BJ (cell line): ENCODE results near the gene NENF. TPM values are rescaled to one million over a fixed set of nuclear protein-coding genes. Genes with fewer than 3 reads are reported as not detected.
A peak's percentile ranks its signal among the peaks of the same experiment; 100 is the strongest.

Experiments
- CTCF ChIA-PET: fragments of 350-600 bp; formaldehyde crosslinking; extraction: SDS; loops from one replicate; lab custom pipeline; 2021; ENCODE audit warnings: antibody characterized with exemption, inconsistent platforms; lab: Yijun Ruan, JAX
- POLR2A ChIA-PET: fragments of 300-600 bp; sonication (Branson Sonifier 250); formaldehyde crosslinking; extraction: SDS; loops from one replicate; lab custom pipeline; 2021; ENCODE audit warnings: antibody characterized with exemption; lab: Charles Lee
- DNase-seq: peaks from one replicate; pipeline ENCODE4 v3.0.0-alpha.2; 2011; ENCODE audit warnings: low read depth
- H3K27me3 ChIP-seq: 2 replicates; pipeline ENCODE4 v1.6.0; 2011; ENCODE audit warnings: low read length; ENCODE audit not compliant: control insufficient read depth, insufficient read depth
- H3K36me3 ChIP-seq: 2 replicates; pipeline ENCODE4 v1.5.1; 2011; ENCODE audit warnings: low read length; ENCODE audit not compliant: control insufficient read depth, insufficient read depth
- H3K4me3 ChIP-seq: 2 replicates; pipeline ENCODE4 v1.5.1; 2011; ENCODE audit warnings: low read depth, mild to moderate bottlenecking, control low read depth, low read length
- polyA plus RNA-seq: library from polyadenylated mRNA; depleted of rRNA; stranded (reverse); fragments of >200 nt; gene quantifications from 2 replicates; pipeline ENCODE4 v1.2.3, GENCODE V29; 2011
- TF ChIP-seq, protein P1 (sequence below): IDR thresholded peaks from 2 replicates; pipeline ENCODE4 v1.5.1; 2011; ENCODE audit warnings: low read depth, mild to moderate bottlenecking, control low read depth, inconsistent platforms, low read length, moderate library complexity; ENCODE audit not compliant: insufficient read depth

NENF gene
- polyA plus RNA-seq, 1 experiment = 85.6 TPM

DNA sequence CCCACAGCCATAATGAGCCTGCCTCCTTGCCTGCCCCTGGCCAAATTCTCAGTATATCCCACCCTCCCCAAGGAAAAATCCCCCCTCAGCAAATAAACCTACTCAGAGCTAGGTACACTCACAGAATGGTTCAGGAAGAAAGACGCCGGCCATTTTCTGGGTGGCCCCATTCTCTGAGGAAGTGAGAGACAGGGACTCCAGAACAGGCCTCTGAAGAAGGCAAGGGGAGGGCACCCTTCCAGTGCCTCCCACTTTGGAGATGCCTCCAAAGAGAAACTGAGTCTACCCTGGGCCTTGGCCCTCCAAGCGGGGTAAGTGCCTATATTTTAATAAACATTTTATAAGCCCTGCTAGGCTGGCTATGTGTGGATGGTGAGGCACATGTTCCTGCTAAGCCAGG, 20.3 kb upstream of the NENF start:
- CTCF ChIA-PET = interaction anchor here (0.6 kb wide), 1 partner anchor 16 kb away, joined by 3 read pairs; no protein-coding TSS in a partner anchor
- DNase-seq = no peak

DNA sequence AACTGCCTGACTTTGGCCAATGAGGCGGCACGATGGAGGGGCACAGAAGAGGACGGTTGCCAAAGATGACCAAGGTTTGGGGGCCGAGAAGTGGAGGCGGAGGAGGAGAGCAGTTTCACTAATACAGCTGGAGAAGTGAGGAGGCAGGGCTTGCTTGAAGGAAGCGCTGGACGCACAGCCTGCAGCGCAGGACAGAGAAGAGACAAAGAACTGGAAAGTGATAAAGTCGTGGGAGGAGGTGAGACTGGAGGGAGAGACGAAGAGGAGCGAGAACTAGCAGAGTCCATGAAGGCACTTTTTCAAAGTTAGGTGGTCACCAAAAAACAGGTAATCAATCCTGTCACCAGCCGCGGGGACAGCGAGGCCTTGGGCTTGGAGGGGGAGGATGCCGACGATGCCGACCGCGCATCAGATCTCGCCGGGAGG, 18.8 kb upstream of the NENF start:
- Histone ChIP-seq H3K27me3 (no peaks in the 10 kb centered on the region), H3K4me3 (peak overlapping the region; percentile 93), H3K36me3 (peaks cover 2% of the 10 kb centered on the region; the same call in 1 of the 2 replicates)
- no peak for DNase-seq
- CTCF ChIA-PET = interaction anchor here (1.2 kb wide), 1 partner anchor 42 kb away, joined by 3 read pairs; no protein-coding TSS in a partner anchor
- TF ChIP-seq, protein P1, sequence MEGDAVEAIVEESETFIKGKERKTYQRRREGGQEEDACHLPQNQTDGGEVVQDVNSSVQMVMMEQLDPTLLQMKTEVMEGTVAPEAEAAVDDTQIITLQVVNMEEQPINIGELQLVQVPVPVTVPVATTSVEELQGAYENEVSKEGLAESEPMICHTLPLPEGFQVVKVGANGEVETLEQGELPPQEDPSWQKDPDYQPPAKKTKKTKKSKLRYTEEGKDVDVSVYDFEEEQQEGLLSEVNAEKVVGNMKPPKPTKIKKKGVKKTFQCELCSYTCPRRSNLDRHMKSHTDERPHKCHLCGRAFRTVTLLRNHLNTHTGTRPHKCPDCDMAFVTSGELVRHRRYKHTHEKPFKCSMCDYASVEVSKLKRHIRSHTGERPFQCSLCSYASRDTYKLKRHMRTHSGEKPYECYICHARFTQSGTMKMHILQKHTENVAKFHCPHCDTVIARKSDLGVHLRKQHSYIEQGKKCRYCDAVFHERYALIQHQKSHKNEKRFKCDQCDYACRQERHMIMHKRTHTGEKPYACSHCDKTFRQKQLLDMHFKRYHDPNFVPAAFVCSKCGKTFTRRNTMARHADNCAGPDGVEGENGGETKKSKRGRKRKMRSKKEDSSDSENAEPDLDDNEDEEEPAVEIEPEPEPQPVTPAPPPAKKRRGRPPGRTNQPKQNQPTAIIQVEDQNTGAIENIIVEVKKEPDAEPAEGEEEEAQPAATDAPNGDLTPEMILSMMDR = no peak
- POLR2A ChIA-PET = no interaction called here

More for the DNA sequence above, 20.3 kb upstream of the NENF start:
- TF ChIP-seq, protein P1 = no peak
- POLR2A ChIA-PET = no interaction called here
- Histone ChIP-seq H3K27me3 (no peaks in the 10 kb centered on the region), H3K36me3 (peaks cover 2% of the 10 kb centered on the region), H3K4me3 (no peak overlapping the region)

DNA sequence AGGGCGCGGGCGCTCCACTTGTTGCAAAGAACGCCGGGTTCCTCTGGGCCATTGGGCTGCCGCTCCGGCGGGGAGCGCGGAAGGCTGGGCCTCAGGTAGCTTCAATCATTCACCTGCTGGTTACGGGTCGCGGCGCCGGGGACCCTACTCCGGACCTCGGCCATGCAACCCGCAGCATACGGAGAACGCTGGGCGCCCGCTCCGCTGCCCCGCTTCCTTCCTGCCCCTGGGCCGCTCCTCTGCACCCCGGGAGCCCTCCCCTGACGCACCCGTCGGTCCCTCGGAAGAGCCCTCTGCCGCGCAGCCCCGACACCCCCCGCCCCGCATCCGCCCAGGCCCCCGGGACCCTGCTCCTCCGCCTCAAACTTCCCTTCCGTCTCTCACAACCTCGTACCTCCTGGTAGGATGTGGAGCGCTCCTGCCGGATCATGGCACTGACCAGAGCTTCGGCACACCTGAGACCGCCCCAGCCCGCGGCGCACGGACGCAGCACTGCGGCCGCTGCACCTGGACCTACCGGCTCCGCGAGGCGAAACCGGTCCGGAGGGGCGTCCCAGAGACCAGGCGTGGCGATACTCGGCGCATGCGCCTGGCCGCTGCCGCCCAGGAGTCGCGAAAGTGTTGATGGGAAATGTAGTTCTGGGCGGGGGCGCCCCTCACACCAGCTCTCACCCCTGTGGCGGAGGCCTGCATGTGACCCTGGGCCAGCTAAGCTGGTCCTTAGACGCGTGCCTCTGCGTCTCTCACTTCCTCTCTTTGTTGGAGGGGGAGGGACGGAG, 18.2 kb upstream of the NENF start, which contains the start of gene PACC1:
Gene PACC1, minus strand, starts transcription at position 559 of the 779 bp plus-strand sequence. Its CDS starts 129 bp downstream, at position 430.
- ChIA-PET POLR2A (no interaction called here), CTCF (interaction anchor here (1.2 kb wide), 1 partner anchor 41 kb away, joined by 3 read pairs; no protein-coding TSS in a partner anchor)
- H3K27me3 ChIP-seq = no peaks in the 10 kb centered on the region
- peak; percentile 14 for DNase-seq
- TF ChIP-seq, protein P1 = no peak
- H3K4me3 ChIP-seq = peak within 1 kb of the TSS; percentile 93
- H3K36me3 ChIP-seq = peaks cover 2% of the 10 kb centered on the region; the same call in 1 of the 2 replicates

- ChIA-PET POLR2A (no interaction called here), CTCF (interaction anchor here (1.2 kb wide), 1 partner anchor 41 kb away, joined by 3 read pairs; no protein-coding TSS in a partner anchor)
- Histone ChIP-seq H3K36me3 (no peaks in the 10 kb centered on the region), H3K27me3 (no peaks in the 10 kb centered on the region), H3K4me3 (peak overlapping the region; percentile 93)
- DNase-seq = no peak
- TF ChIP-seq, protein P1 = no peak
These were observed 17.4 kb upstream of the NENF start for GRCh38 chr1:212415107-212415841.

GRCh38 chr1:212421165-212421564, 11.6 kb upstream of the NENF start:
- POLR2A ChIA-PET = no interaction called here
- H3K27me3 ChIP-seq = peaks cover 5% of the 10 kb centered on the region
- CTCF ChIA-PET = no interaction called here
- DNase-seq = no peak
- TF ChIP-seq, protein P1 = no peak
- H3K36me3 ChIP-seq = no peaks in the 10 kb centered on the region
- H3K4me3 ChIP-seq = no peak overlapping the region
